Left lung (tissue), 10 donors: Measurements from ENCODE around the gene YIPF1. TPM values are rescaled to one million over a fixed set of nuclear protein-coding genes. Genes with fewer than 3 reads are reported as not detected.
A peak's percentile ranks its signal among the peaks of the same experiment; 100 is the strongest.
"Not testable (repeated sequence)": the region's sequence is repeated elsewhere in the genome, so short reads cannot be mapped to it uniquely, and the experiment has no call there.

ENCODE experiments used
- ATAC-seq: fragments of 200-7000 bp; cut with Tn5 transposase; one replicate; pipeline ENCODE4 v1.9.1; 2020; ENCODE audit warnings: moderate library complexity
- DNase-seq, 4 donors: peaks; one replicate each; pipeline ENCODE4 v3.0.0-alpha.2; 2013 to 2020
- H3K27ac ChIP-seq, 2 donors: fragments of 200-600 bp; sonication (generic) in 1 of 2; one replicate each; pipeline versions ENCODE4 v1.5.0 to v1.8.0; 2020 to 2021
- H3K27me3 ChIP-seq, 2 donors: fragments of 200-600 bp; sonication (generic) in 1 of 2; one replicate each; pipeline versions ENCODE4 v1.5.0 to v1.8.0; 2020 to 2021
- H3K36me3 ChIP-seq, 2 donors: fragments of 200-600 bp; sonication (generic) in 1 of 2; one replicate each; pipeline versions ENCODE4 v1.5.0 to v1.8.0; 2020 to 2021
- H3K4me1 ChIP-seq, 2 donors: fragments of 200-600 bp; one replicate each; pipeline ENCODE4 v1.8.0; 2021
- H3K4me3 ChIP-seq, 2 donors: fragments of 200-600 bp; sonication (generic) in 1 of 2; one replicate each; pipeline versions ENCODE4 v1.5.0 to v1.8.0; 2020 to 2021; ENCODE audit warnings: mild to moderate bottlenecking in 1 of 2
- H3K9me3 ChIP-seq, 2 donors: fragments of 200-600 bp; sonication (generic) in 1 of 2; one replicate each; pipeline versions ENCODE4 v1.5.0 to v1.8.0; 2020 to 2021
- CTCF ChIP-seq, 2 donors: fragments of 200-600 bp; sonication (generic) in 1 of 2; IDR thresholded peaks; one replicate each; pipeline versions ENCODE4 v1.5.0 to v1.8.0; 2021; ENCODE audit warnings: antibody characterized with exemption in 2 of 2
- intact Hi-C, 2 donors: fragments of 100-400 bp; cut with DNase I; formaldehyde crosslinking; loops; one replicate each; pipeline versions ENCODE4 v1.11.2 to v1.14.2; 2022
- polyA plus RNA-seq, 6 donors: library from polyadenylated mRNA; unstranded; fragments of 120-200 nt; gene quantifications; one replicate each; pipeline ENCODE4 v1.2.1, GENCODE V29; 2013; ENCODE audit not compliant: insufficient read length in 6 of 6
- total RNA-seq, 2 donors: library from RNA; stranded (reverse); fragmentation: NEBNext Ultra II Directional; extraction: Animal tissue kit (Norgen Biotek cat#: 25700); gene quantifications; one replicate each; pipeline ENCODE4 v1.2.1, GENCODE V29; 2021
- donor health status: DM: no; HTN: yes; CAD: no.
- donor health status: DM: no; HTN: no; CAD: no.

The YIPF1 gene
- total and polyA plus RNA-seq, 8 donors = 24.2 to 28.7 (median 27.0) TPM

GRCh38 chr1:53891018-53891417 lies 1.4 kb upstream of the YIPF1 start:
- no peaks in the 10 kb centered on the region for H3K27me3 ChIP-seq
- intact Hi-C loops = no loop called here
- DNase-seq (no peak), ATAC-seq (no peak)
- no peak overlapping the region for H3K4me3 ChIP-seq
- peaks cover 0 to 17% of the 10 kb centered on the region in 2 donors for H3K36me3 ChIP-seq
- H3K27ac ChIP-seq = no peak overlapping the region
- no peak for TF ChIP-seq CTCF (IDR thresholded peaks at IDR 0.05)
- H3K4me1 ChIP-seq = peaks cover 0 to 41% of the 10 kb centered on the region in 2 donors
- no peaks in the 10 kb centered on the region for H3K9me3 ChIP-seq

DNA sequence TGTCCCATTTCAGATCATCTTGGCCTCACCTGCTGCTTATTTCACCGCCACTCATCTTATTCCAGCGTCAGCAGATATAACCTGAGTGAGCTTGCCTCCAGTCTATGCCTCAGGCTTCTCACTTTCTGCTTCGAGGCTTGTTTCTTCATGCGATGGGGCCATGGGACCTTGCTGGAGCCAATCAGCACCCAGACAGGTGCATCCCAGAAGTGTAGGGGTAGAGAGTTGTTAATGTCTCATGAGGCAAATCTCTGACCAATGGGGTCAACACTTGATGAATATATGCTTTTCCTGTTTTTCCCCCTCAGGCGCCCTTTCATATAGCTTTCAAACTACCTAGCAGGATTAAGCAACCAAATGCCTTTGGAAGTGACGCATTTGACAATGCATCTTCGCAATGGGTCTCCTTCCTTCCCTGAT lies 935 bp upstream of the YIPF1 start:
- no peak for ATAC-seq
- intact Hi-C loops = no loop called here
- peak overlapping the region in 1 of 2 donors; percentile 97 for H3K4me3 ChIP-seq

DNA sequence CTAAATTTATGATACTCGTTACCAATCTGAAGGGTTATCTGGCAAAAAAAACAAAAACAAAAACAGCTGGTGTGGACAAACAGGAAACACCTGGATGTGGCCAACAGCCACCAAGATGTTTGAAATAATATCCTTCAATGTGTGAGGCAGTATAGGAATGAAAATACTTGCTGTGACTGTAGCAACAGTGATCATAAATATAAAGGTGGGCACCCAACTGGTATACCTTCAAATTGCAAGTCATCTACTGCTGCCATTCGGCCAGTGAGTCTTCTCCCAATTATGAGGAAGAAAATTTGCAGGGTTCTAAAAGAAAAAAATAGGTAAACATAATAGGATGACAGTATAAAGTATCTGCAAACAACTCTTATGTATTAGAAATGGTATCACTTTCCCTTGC lies 916 bp downstream of the YIPF1 start:
- H3K4me3 ChIP-seq = peak overlapping the region in 1 of 2 donors; percentile 97
- H3K27ac ChIP-seq = peak overlapping the region in 1 of 2 donors; percentile 86
- no peak for TF ChIP-seq CTCF (IDR thresholded peaks at IDR 0.05)
- no peaks in the 10 kb centered on the region for H3K9me3 ChIP-seq
- ATAC-seq (no peak), DNase-seq (no peak)
- intact Hi-C loops = no loop called here
- H3K4me1 ChIP-seq = peaks cover 0 to 41% of the 10 kb centered on the region in 2 donors
- peaks cover 0 to 24% of the 10 kb centered on the region in 2 donors for H3K36me3 ChIP-seq
- no peaks in the 10 kb centered on the region for H3K27me3 ChIP-seq

More for the DNA sequence above, 935 bp upstream of the YIPF1 start:
- peaks cover 0 to 19% of the 10 kb centered on the region in 2 donors for H3K36me3 ChIP-seq
- peak overlapping the region; percentile 74 to 86 for H3K27ac ChIP-seq
- no peak for TF ChIP-seq CTCF (IDR thresholded peaks at IDR 0.05)
- no peaks in the 10 kb centered on the region for H3K9me3 ChIP-seq
- H3K4me1 ChIP-seq = peaks cover 0 to 41% of the 10 kb centered on the region in 2 donors
- no peak for DNase-seq
- H3K27me3 ChIP-seq = no peaks in the 10 kb centered on the region

DNA sequence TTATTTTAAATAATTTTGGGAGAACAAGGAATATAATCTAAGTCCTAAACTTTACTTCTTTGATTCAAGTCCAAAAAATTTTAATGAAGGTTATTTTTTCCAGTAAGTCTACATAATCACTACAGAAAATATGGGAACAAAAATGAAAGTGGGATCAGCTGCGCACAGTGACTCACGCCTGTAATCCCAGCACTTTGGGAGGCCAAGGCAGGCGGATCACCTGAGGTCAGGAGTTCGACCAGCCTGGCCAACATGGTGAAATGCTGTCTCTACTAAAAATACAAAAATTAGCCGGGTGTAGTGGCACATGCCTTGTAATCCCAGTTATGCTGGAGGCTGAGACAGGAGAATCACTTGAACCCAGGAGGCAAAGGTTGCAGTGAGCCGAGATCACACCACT lies 6.0 kb downstream of the YIPF1 start:
- H3K4me1 ChIP-seq, H3K27me3 ChIP-seq, H3K27ac ChIP-seq, intact Hi-C loops, H3K9me3 ChIP-seq, H3K4me3 ChIP-seq, ATAC-seq, DNase-seq: not testable (repeated sequence)
- peaks cover 0 to 66% of the 10 kb centered on the region in 2 donors for H3K36me3 ChIP-seq

DNA sequence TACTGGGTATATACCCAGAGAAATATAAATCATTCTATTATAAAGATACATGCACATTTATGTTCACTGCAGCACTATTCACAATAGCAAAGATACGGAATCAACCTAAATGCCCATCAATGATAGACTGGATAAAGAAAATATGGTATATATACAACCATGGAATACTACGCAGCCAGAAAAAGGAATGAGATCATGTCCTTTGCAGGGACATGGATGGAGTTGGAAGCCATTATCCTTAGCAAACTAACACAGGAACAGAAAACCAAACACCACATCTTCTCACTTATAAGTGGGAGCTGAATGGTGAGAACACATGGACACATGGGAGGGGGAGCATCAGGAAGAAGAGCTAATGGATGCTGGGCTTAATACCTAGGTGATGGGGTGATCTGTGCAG lies 7.7 kb downstream of the YIPF1 start:
- H3K9me3 ChIP-seq, H3K27me3 ChIP-seq, intact Hi-C loops, H3K4me1 ChIP-seq, H3K4me3 ChIP-seq, ATAC-seq, H3K27ac ChIP-seq, DNase-seq: not testable (repeated sequence)
- peaks cover 0 to 74% of the 10 kb centered on the region in 2 donors for H3K36me3 ChIP-seq

DNA sequence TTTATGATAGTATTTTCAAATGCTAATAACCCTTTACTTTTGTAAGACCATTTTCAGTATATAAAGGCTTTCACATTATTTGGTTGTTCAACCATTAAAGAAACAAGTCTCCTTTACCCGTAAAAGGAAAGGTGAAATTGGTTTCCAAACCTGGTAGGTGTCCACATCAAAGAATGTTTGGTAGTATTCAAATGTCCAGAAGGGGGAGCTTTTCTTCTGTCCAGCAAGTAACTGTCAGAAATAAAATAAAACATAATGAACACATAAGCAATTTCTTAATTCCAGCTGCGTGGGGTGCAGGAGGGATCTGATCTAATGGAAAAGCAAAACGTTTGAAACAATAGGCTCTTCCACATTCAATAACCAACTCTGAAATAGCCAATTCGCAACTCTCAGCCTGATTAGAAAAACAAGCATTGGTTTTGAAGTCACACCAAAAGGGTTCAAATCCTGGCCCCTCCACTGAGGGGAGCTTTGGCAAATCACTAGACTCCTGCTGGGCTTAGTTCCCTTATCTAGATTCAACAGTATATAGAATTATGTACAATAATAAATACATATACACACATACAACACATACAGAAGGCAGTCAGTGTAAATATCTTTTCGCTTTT lies 11.0 kb downstream of the YIPF1 start:
- H3K9me3 ChIP-seq = no peaks in the 10 kb centered on the region
- H3K4me3 ChIP-seq = no peak overlapping the region
- no peak overlapping the region for H3K27ac ChIP-seq
- ATAC-seq = peak; percentile 60
- H3K36me3 ChIP-seq = peaks cover 0 to 90% of the 10 kb centered on the region in 2 donors
- peak; percentile 45 to 54 for TF ChIP-seq CTCF (IDR thresholded peaks at IDR 0.05)
- peak in 2 of 4 donors; percentile 25 to 48 for DNase-seq
- no peaks in the 10 kb centered on the region for H3K27me3 ChIP-seq
- intact Hi-C loops = loop anchor here in 1 of 2 donors (5.0 kb wide), 1 partner anchor 69 kb away; the partner anchor contains the start of genes IFT25 and LRRC42
- H3K4me1 ChIP-seq = no peaks in the 10 kb centered on the region

DNA sequence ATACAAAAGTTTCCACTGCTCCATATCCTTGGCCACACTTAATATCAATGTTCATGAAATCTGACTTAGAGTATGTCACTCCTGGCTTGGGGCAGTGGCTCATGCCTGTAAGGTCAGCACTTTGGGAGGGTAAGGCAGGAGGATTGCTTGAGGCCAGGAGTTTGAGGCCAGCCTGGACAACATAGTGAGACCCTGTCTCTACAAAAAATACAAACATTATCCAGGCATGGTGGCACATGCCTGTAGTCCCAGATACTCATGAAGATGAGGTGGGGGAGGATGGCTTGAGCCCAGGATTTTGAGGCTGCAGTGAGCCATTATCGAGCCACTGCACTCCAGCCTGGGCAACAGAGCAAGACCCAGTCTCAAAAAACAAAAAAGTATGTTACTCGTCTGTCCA lies 14.4 kb downstream of the YIPF1 start:
- ATAC-seq = not testable (repeated sequence)
- H3K36me3 ChIP-seq = peaks cover 0 to 96% of the 10 kb centered on the region in 2 donors
- intact Hi-C loops = loop anchor here in 1 of 2 donors (5.0 kb wide), 1 partner anchor 72 kb away; the partner anchor contains the start of genes IFT25 and LRRC42

More for the DNA sequence above, 14.4 kb downstream of the YIPF1 start:
- not testable (repeated sequence) for DNase-seq, H3K4me3 ChIP-seq, H3K27ac ChIP-seq, H3K4me1 ChIP-seq, H3K9me3 ChIP-seq, H3K27me3 ChIP-seq
